ENCODE measurements around the gene IQCH. TPM values are rescaled to one million over a fixed set of nuclear protein-coding genes. Genes with fewer than 3 reads are reported as not detected.
A peak's percentile ranks its signal among the peaks of the same experiment; 100 is the strongest.
"Not testable (repeated sequence)": the region's sequence is repeated elsewhere in the genome, so short reads cannot be mapped to it uniquely, and the experiment has no call there.

The IQCH gene
- total RNA-seq, 2 donors from 2014 or later: 1.6 to 6.7 TPM

- DNase-seq (no peak), ATAC-seq (no peak)
- Histone ChIP-seq H3K9me3 (no peaks in the 10 kb centered on the region), H3K36me3 (replicated peaks in 1 of 2; ENCODE audit: insufficient read depth in 1 of 2, low read depth in 2 of 2) (no peaks in the 10 kb centered on the region), H3K27ac (no peak overlapping the region), H3K4me1 (peaks cover 6% of the 10 kb centered on the region), H3K27me3 (no peaks in the 10 kb centered on the region), H3K4me3 (no peak overlapping the region)
- intact Hi-C loops (cut with DNase I): no loop called here
- WGBS, 2 donors: 81 to 91% methylated on average over 2 of the region's 2 CpGs
- TF ChIP-seq, protein P1, sequence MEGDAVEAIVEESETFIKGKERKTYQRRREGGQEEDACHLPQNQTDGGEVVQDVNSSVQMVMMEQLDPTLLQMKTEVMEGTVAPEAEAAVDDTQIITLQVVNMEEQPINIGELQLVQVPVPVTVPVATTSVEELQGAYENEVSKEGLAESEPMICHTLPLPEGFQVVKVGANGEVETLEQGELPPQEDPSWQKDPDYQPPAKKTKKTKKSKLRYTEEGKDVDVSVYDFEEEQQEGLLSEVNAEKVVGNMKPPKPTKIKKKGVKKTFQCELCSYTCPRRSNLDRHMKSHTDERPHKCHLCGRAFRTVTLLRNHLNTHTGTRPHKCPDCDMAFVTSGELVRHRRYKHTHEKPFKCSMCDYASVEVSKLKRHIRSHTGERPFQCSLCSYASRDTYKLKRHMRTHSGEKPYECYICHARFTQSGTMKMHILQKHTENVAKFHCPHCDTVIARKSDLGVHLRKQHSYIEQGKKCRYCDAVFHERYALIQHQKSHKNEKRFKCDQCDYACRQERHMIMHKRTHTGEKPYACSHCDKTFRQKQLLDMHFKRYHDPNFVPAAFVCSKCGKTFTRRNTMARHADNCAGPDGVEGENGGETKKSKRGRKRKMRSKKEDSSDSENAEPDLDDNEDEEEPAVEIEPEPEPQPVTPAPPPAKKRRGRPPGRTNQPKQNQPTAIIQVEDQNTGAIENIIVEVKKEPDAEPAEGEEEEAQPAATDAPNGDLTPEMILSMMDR (IDR thresholded peaks at IDR 0.05): no peak
- no peak for TF ChIP-seq POLR2A (IDR thresholded peaks at IDR 0.05)
Observed at GRCh38 chr15:67444100-67444499, 189.5 kb downstream of the IQCH start.

- peak overlapping the region in 1 of 4 donors; percentile 21 for H3K27ac ChIP-seq
- H3K9me3 ChIP-seq: no peaks in the 10 kb centered on the region
- H3K36me3 ChIP-seq (replicated peaks in 1 of 2; ENCODE audit: insufficient read depth in 1 of 2, low read depth in 2 of 2): no peaks in the 10 kb centered on the region
- DNase-seq (peak in 3 of 4 donors; percentile 23 to 47 (median 39)), ATAC-seq (no peak)
- H3K4me1 ChIP-seq: peaks cover 6% of the 10 kb centered on the region
- no peak overlapping the region for H3K4me3 ChIP-seq
- no peak for TF ChIP-seq POLR2A (IDR thresholded peaks at IDR 0.05)
- TF ChIP-seq, protein P1 (IDR thresholded peaks at IDR 0.05): no peak
- H3K27me3 ChIP-seq: no peaks in the 10 kb centered on the region
- 6 to 25% methylated on average over 2 of the region's 2 CpGs for WGBS, 2 donors
- intact Hi-C loops (cut with DNase I): no loop called here
Observed at GRCh38 chr15:67446449-67446848, 191.9 kb downstream of the IQCH start.

DNA sequence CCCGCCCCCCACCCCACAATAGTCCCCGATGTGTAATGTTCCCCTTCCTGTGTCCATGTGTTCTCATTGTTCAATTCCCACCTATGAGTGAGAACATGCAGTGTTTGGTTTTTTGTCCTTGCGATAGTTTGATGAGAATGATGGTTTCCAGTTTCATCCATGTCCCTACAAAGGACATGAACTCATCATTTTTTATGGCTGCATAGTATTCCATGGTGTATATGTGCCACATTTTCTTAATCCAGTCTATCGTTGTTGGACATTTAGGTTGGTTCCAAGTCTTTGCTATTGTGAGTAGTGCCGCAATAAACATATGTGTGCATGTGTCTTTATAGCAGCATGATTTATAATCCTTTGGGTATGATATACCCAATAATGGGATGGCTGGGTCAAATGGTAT, 193.8 kb downstream of the IQCH start:
- H3K27me3 ChIP-seq; H3K9me3 ChIP-seq; ATAC-seq; DNase-seq; H3K4me1 ChIP-seq; H3K36me3 ChIP-seq (replicated peaks in 1 of 2; ENCODE audit: insufficient read depth in 1 of 2, low read depth in 2 of 2); H3K4me3 ChIP-seq; H3K27ac ChIP-seq; intact Hi-C loops (cut with DNase I): not testable (repeated sequence)
- 83 to 96% methylated on average over 2 to 4 of the region's 5 CpGs for WGBS, 2 donors

GRCh38 chr15:67453703-67454102, 199.1 kb downstream of the IQCH start:
- H3K4me3 ChIP-seq; H3K27me3 ChIP-seq; H3K4me1 ChIP-seq; H3K9me3 ChIP-seq; ATAC-seq; H3K36me3 ChIP-seq (replicated peaks in 1 of 2; ENCODE audit: insufficient read depth in 1 of 2, low read depth in 2 of 2); DNase-seq; intact Hi-C loops (cut with DNase I); H3K27ac ChIP-seq: not testable (repeated sequence)
- 89 to 100% methylated on average over 11 of the region's 11 CpGs for WGBS, 2 donors

DNA sequence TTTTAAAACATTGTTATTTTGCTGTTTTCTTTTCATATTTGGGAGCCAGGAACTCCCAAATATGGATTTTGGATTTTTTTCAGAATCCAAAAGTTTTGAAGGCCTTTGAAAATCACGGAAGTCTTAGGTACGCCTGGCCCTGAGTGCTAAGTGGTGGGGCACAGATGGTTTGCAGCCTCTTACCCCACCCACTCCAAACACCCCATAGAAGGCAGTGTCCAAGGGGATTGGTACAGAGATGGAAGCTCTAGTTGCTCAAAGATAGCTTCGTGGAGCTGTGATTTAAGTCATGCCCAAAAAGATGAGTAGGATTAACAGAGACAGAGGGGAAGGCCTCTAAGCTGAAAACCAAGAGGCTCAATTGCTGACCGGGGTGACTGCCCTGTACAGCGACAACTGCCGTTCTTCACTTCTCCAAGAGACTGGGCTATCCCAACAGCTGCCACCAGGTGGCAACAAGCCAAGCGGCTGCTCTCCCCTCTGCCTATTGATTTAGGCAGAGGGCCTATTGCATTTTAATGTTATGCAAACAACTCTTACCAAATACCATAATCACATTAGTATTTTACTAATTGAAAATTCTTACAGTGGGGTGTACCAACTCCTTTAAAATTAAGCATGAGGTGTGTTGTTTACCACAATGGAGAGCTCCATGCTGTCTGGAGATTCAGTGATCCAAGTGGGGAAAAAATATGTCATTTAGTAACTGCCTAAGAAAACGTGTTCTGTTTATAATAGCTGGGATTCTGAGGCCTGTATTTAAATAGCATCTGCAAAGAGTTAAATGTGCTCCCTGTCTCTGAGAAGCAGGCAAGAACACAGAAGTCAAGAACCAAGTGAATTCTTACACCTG, 202.3 kb downstream of the IQCH start:
- H3K4me1 ChIP-seq: peaks cover 8% of the 10 kb centered on the region
- no peaks in the 10 kb centered on the region for H3K9me3 ChIP-seq
- ATAC-seq (peak; percentile 86), DNase-seq (peak; percentile 84 to 90 (median 84))
- no peak overlapping the region for H3K27ac ChIP-seq
- no peaks in the 10 kb centered on the region for H3K27me3 ChIP-seq
- intact Hi-C loops (cut with DNase I): no loop called here
- H3K36me3 ChIP-seq (replicated peaks in 1 of 2; ENCODE audit: insufficient read depth in 1 of 2, low read depth in 2 of 2): no peaks in the 10 kb centered on the region
- no peak for TF ChIP-seq POLR2A (IDR thresholded peaks at IDR 0.05)
- TF ChIP-seq, protein P1 (IDR thresholded peaks at IDR 0.05): peak; percentile 27 to 81 (median 74)
- H3K4me3 ChIP-seq: no peak overlapping the region
- 16 to 17% methylated on average over 7 to 8 of the region's 8 CpGs for WGBS, 2 donors

Data from body of pancreas (tissue), 4 donors.